Measurements from ENCODE around the gene CLCN2.
A peak's percentile ranks its signal among the peaks of the same experiment; 100 is the strongest.

CLCN2 gene

DNA sequence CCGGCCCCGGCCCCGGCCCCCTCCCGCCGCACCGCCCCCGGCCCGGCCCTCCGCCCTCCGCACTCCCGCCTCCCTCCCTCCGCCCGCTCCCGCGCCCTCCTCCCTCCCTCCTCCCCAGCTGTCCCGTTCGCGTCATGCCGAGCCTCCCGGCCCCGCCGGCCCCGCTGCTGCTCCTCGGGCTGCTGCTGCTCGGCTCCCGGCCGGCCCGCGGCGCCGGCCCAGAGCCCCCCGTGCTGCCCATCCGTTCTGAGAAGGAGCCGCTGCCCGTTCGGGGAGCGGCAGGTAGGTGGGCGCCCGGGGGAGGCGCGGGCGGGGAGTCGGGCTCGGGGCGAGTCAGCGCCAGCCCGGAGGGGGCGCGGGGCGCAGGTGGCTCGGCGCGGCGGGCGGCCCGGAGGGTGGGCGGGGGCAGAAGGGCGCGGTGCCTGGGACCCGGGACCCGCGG lies 18.8 kb upstream of the CLCN2 start:
- no peaks in the 10 kb centered on the region for H3K9me3 ChIP-seq (ENCODE audit: insufficient read depth, low read length)
- peaks cover 29% of the 10 kb centered on the region for H3K4me1 ChIP-seq (ENCODE audit: insufficient read depth, insufficient read length)
- TF ChIP-seq ZNF274 (IDR thresholded peaks at IDR 0.05; ENCODE audit: low read depth, low read length) (no peak), SUZ12 (IDR thresholded peaks at IDR 0.05; ENCODE audit: extremely low read depth, insufficient read depth, insufficient read length) (no peak), YY1 (IDR thresholded peaks at IDR 0.05; ENCODE audit: insufficient read depth, insufficient read length) (no peak)
- H3K4me3 ChIP-seq (ENCODE audit: insufficient read length, low read depth) = peak overlapping the region; percentile 63
- peak overlapping the region; percentile 77 for H3K9ac ChIP-seq (ENCODE audit: insufficient read length, low read depth)
- peaks cover 41% of the 10 kb centered on the region for H3K27me3 ChIP-seq (ENCODE audit: insufficient read depth, insufficient read length)
- H3K36me3 ChIP-seq (ENCODE audit: insufficient read depth, insufficient read length, low read length) = no peaks in the 10 kb centered on the region
- DNase-seq (ENCODE audit: low read depth, low spot score) = peak; percentile 40

DNA sequence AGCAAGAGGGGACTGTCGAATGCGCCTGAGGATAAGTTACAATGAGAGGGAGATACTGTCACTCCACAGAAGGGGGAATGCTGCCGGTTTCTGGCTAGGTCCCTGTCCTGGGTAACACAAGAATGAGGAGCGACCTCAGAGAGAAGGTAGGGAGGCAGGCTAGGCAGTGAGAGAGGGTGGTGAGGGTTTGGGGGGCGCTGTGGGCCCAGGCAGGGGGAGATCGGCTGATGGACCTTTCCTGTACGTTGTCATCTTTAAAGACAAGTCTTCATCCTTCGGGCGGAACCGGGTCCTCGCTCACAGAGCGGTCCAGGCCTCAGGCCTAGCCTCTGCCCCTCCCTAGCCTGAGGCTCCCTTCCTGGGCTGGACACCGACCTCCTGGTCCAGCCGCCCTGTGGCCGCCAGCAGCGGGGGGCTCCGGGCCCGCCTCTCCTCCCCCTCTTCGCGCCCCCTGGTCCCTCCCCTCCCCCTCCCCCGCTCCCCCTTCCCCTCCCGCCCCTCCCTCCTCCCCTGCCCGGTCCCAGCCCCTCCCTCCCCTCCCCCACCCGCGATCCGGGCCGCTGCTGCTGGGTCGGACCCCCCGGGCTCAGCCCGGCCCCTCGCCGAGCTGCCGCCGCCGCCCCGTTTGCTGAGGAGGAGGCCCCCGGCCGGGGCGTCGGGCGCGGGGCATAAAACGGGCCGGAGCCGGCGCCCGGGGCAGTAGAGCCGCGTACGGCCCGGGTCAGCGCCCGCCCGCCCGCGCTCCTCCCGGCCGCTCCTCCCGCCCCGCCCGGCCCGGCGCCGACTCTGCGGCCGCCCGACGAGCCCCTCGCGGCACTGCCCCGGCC lies 18.2 kb upstream of the CLCN2 start, which contains the start of gene CHRD:
CHRD (plus strand) TSS at position 697 of the 827 bp plus-strand sequence. CDS start 265 bp downstream, outside the sequence.
- Histone ChIP-seq H3K27me3 (ENCODE audit: insufficient read depth, insufficient read length) (peaks cover 41% of the 10 kb centered on the region), H3K9ac (ENCODE audit: insufficient read length, low read depth) (peak within 1 kb of the TSS; percentile 77), H3K4me3 (ENCODE audit: insufficient read length, low read depth) (peak within 1 kb of the TSS; percentile 63), H3K4me1 (ENCODE audit: insufficient read depth, insufficient read length) (peaks cover 29% of the 10 kb centered on the region), H3K9me3 (ENCODE audit: insufficient read depth, low read length) (no peaks in the 10 kb centered on the region), H3K36me3 (ENCODE audit: insufficient read depth, insufficient read length, low read length) (no peaks in the 10 kb centered on the region)
- TF ChIP-seq SUZ12 (IDR thresholded peaks at IDR 0.05; ENCODE audit: extremely low read depth, insufficient read depth, insufficient read length) = no peak
- TF ChIP-seq ZNF274 (IDR thresholded peaks at IDR 0.05; ENCODE audit: low read depth, low read length) = no peak
- no peak for TF ChIP-seq YY1 (IDR thresholded peaks at IDR 0.05; ENCODE audit: insufficient read depth, insufficient read length)
- DNase-seq (ENCODE audit: low read depth, low spot score) = no peak

DNA sequence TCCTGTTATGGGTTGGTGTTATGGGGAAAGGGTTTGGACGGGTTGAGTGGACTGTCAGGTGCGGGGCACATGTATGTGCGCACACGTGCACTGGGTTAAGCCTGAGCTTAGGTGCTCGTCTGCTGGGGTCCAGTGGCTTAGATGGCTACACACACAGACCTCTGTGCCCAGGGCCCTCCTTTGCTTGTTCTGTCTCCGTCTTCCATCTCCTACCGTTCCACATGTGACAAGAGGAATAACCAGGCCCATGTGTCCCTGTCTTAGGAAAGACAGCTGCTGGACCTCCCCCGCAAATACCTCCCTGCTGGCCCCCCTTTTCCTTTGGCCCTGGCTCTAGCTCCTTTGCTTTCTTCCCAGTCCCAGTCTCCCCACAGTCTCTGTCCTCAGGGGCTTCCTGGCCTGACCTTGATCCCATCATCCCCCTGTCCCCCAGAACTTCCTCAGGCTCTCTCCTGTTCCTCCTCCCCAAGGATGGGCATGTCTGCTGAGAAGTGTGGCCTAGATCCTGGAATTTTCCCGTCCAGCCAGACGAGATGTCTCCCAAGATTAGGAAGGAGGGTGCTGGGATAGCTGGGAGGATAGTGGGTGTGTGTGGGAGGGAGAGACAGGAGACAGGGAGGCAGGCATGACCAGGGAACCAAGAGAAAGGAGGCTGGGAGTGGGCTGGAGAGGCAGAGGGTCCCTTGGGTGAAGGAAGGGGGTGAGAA lies 17.4 kb upstream of the CLCN2 start:
- Histone ChIP-seq H3K27me3 (ENCODE audit: insufficient read depth, insufficient read length) (peaks cover 41% of the 10 kb centered on the region), H3K9ac (ENCODE audit: insufficient read length, low read depth) (peak overlapping the region; percentile 65), H3K9me3 (ENCODE audit: insufficient read depth, low read length) (no peaks in the 10 kb centered on the region), H3K36me3 (ENCODE audit: insufficient read depth, insufficient read length, low read length) (no peaks in the 10 kb centered on the region), H3K4me1 (ENCODE audit: insufficient read depth, insufficient read length) (peaks cover 29% of the 10 kb centered on the region), H3K4me3 (ENCODE audit: insufficient read length, low read depth) (peak overlapping the region; percentile 40)
- no peak for TF ChIP-seq YY1 (IDR thresholded peaks at IDR 0.05; ENCODE audit: insufficient read depth, insufficient read length)
- TF ChIP-seq ZNF274 (IDR thresholded peaks at IDR 0.05; ENCODE audit: low read depth, low read length) = no peak
- TF ChIP-seq SUZ12 (IDR thresholded peaks at IDR 0.05; ENCODE audit: extremely low read depth, insufficient read depth, insufficient read length) = no peak
- no peak for DNase-seq (ENCODE audit: low read depth, low spot score)

DNA sequence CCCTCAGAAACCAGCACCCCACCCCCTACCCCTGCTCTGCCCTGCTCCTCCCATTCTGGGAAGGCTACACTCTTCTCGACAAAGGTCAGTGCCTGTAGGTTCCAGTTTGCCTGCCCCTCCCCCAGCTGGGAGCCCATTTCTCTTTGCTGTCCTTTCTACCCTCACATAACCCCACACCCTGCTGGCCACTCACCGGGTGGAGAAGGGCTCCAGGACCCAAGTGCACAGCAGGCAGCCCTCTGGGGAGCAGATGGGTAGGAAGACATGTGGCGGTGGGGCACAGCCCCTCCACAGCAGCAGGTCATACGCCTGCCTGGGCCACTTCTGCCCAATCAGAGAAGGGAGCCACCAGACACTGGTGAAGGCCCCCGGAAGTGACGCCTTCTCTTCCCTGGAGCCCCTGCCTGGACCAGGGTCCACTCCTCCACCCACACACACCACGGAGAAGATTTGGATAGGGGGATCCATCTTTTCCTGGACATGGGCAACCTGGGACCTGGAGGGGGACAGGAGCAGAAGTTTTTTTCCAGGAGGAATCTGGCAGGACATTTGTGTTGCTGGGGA lies 16.6 kb upstream of the CLCN2 start, which contains the start of gene THPO:
THPO (minus strand) TSS at position 326 of the 564 bp plus-strand sequence. CDS start 1,948 bp downstream, outside the sequence.
- TF ChIP-seq ZNF274 (IDR thresholded peaks at IDR 0.05; ENCODE audit: low read depth, low read length) (no peak), SUZ12 (IDR thresholded peaks at IDR 0.05; ENCODE audit: extremely low read depth, insufficient read depth, insufficient read length) (no peak), YY1 (IDR thresholded peaks at IDR 0.05; ENCODE audit: insufficient read depth, insufficient read length) (no peak)
- peaks cover 38% of the 10 kb centered on the region for H3K27me3 ChIP-seq (ENCODE audit: insufficient read depth, insufficient read length)

DNA sequence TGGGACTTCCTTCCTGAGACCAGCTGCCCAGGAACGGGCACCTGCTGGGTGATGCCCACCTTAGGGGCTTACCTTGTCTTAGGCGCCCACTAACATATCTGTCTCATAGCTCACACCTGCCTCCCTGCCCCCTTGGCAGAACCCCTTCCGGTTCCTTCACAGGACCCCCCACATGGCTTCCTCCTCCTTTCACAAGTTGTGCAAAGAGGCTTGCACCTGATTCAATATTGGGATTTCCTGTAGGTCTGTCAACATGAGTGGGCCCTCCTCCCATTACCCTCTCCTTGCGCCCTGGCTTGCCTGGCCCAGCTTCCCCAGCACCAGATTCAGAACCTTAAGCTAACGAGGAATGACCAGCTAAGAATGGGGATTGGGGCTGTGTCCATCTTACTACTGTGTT lies 16.0 kb upstream of the CLCN2 start:
- Histone ChIP-seq H3K36me3 (ENCODE audit: insufficient read depth, insufficient read length, low read length) (peaks cover 4% of the 10 kb centered on the region), H3K4me1 (ENCODE audit: insufficient read depth, insufficient read length) (peaks cover 31% of the 10 kb centered on the region), H3K9me3 (ENCODE audit: insufficient read depth, low read length) (no peaks in the 10 kb centered on the region), H3K9ac (ENCODE audit: insufficient read length, low read depth) (peak overlapping the region; percentile 66), H3K27me3 (ENCODE audit: insufficient read depth, insufficient read length) (peaks cover 33% of the 10 kb centered on the region), H3K4me3 (ENCODE audit: insufficient read length, low read depth) (peak overlapping the region; percentile 37)
- DNase-seq (ENCODE audit: low read depth, low spot score) = no peak
- TF ChIP-seq SUZ12 (IDR thresholded peaks at IDR 0.05; ENCODE audit: extremely low read depth, insufficient read depth, insufficient read length) (no peak), ZNF274 (IDR thresholded peaks at IDR 0.05; ENCODE audit: low read depth, low read length) (no peak), YY1 (IDR thresholded peaks at IDR 0.05; ENCODE audit: insufficient read depth, insufficient read length) (no peak)

More for the DNA sequence above, 16.6 kb upstream of the CLCN2 start, which contains the start of gene THPO:
- DNase-seq (ENCODE audit: low read depth, low spot score) = no peak
- Histone ChIP-seq H3K36me3 (ENCODE audit: insufficient read depth, insufficient read length, low read length) (no peaks in the 10 kb centered on the region), H3K4me3 (ENCODE audit: insufficient read length, low read depth) (peak within 1 kb of the TSS; percentile 40), H3K9me3 (ENCODE audit: insufficient read depth, low read length) (no peaks in the 10 kb centered on the region), H3K4me1 (ENCODE audit: insufficient read depth, insufficient read length) (peaks cover 29% of the 10 kb centered on the region), H3K9ac (ENCODE audit: insufficient read length, low read depth) (peak within 1 kb of the TSS; percentile 66)

DNA sequence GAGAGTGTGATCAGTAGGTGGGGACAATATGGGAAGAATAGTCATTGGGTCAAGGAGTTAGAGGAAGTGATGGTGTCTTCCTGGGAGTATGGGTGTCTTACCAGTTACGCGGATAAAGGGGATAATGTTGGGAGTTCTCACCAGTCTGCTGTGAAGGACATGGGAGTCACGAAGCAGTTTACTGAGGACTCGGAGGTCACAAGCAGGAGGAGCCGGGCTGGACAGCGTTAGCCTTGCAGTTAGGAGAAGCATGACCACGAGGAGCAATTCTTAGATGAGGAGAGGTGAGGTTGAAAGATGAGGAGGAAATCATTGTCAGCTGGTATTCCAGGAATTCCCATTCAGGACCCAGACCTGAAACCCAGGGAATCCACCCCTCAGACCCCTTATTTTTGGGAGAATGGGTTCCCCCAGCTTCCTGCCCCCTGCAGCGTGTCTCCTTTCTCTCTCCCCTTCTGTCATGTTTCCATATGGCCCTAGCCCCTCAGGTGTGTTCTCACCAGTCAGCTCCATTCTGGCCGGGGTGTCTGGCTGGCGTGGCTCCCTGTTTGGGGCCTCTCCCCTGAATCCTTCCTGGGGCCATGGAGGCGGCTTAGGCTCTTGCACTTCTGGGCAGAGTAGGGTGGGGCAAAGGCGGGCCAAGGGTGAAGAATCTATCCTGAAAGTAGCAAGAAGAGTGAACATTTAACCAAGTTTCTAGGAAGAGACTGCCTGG lies 14.5 kb upstream of the CLCN2 start:
- peaks cover 5% of the 10 kb centered on the region for H3K36me3 ChIP-seq (ENCODE audit: insufficient read depth, insufficient read length, low read length)
- H3K9me3 ChIP-seq (ENCODE audit: insufficient read depth, low read length) = no peaks in the 10 kb centered on the region
- no peak for DNase-seq (ENCODE audit: low read depth, low spot score)
- H3K4me3 ChIP-seq (ENCODE audit: insufficient read length, low read depth) = no peak overlapping the region
- H3K9ac ChIP-seq (ENCODE audit: insufficient read length, low read depth) = no peak overlapping the region
- TF ChIP-seq YY1 (IDR thresholded peaks at IDR 0.05; ENCODE audit: insufficient read depth, insufficient read length) (no peak), ZNF274 (IDR thresholded peaks at IDR 0.05; ENCODE audit: low read depth, low read length) (no peak), SUZ12 (IDR thresholded peaks at IDR 0.05; ENCODE audit: extremely low read depth, insufficient read depth, insufficient read length) (no peak)
- peaks cover 19% of the 10 kb centered on the region for H3K27me3 ChIP-seq (ENCODE audit: insufficient read depth, insufficient read length)
- H3K4me1 ChIP-seq (ENCODE audit: insufficient read depth, insufficient read length) = peaks cover 27% of the 10 kb centered on the region

All from NT2/D1 (cell line).